ENCODE measurements around the gene EFNB2. TPM values are rescaled to one million over a fixed set of nuclear protein-coding genes. Genes with fewer than 3 reads are reported as not detected.

The EFNB2 gene
- total RNA-seq, 1 donor from 2014 or later: 42.1 TPM

GRCh38 chr13:106494506-106494905 lies 41.0 kb downstream of the EFNB2 start:
- DNase-seq (ENCODE audit: low read depth): no peak
- H3K36me3 ChIP-seq (ENCODE audit: control insufficient read depth, insufficient read depth, low read length): peaks cover 6% of the 10 kb centered on the region
- H3K4me3 ChIP-seq (ENCODE audit: low read depth, low read length): no peak overlapping the region
- TF ChIP-seq CTCF (IDR thresholded peaks at IDR 0.05; ENCODE audit: insufficient read depth, low read length, poor library complexity, severe bottlenecking): no peak
- no peaks in the 10 kb centered on the region for H3K27me3 ChIP-seq (ENCODE audit: control insufficient read depth, insufficient read depth, low read length)

GRCh38 chr13:106493533-106494220 lies 41.8 kb downstream of the EFNB2 start:
- Histone ChIP-seq H3K36me3 (ENCODE audit: control insufficient read depth, insufficient read depth, low read length) (peaks cover 6% of the 10 kb centered on the region), H3K27me3 (ENCODE audit: control insufficient read depth, insufficient read depth, low read length) (no peaks in the 10 kb centered on the region), H3K4me3 (ENCODE audit: low read depth, low read length) (no peak overlapping the region)
- no peak for DNase-seq (ENCODE audit: low read depth)
- no peak for TF ChIP-seq CTCF (IDR thresholded peaks at IDR 0.05; ENCODE audit: insufficient read depth, low read length, poor library complexity, severe bottlenecking)

- Histone ChIP-seq H3K27me3 (ENCODE audit: control insufficient read depth, insufficient read depth, low read length) (no peaks in the 10 kb centered on the region), H3K36me3 (ENCODE audit: control insufficient read depth, insufficient read depth, low read length) (peaks cover 6% of the 10 kb centered on the region), H3K4me3 (ENCODE audit: low read depth, low read length) (no peak overlapping the region)
- DNase-seq (ENCODE audit: low read depth): no peak
- TF ChIP-seq CTCF (IDR thresholded peaks at IDR 0.05; ENCODE audit: insufficient read depth, low read length, poor library complexity, severe bottlenecking): no peak
Measured at GRCh38 chr13:106492588-106493475, 42.6 kb downstream of the EFNB2 start.

- Histone ChIP-seq H3K27me3 (ENCODE audit: control insufficient read depth, insufficient read depth, low read length) (no peaks in the 10 kb centered on the region), H3K36me3 (ENCODE audit: control insufficient read depth, insufficient read depth, low read length) (peaks cover 6% of the 10 kb centered on the region), H3K4me3 (ENCODE audit: low read depth, low read length) (no peak overlapping the region)
- DNase-seq (ENCODE audit: low read depth): no peak
- TF ChIP-seq CTCF (IDR thresholded peaks at IDR 0.05; ENCODE audit: insufficient read depth, low read length, poor library complexity, severe bottlenecking): no peak
Measured at GRCh38 chr13:106491928-106492587, 43.4 kb downstream of the EFNB2 start.

GRCh38 chr13:106491463-106491862 lies 44.0 kb downstream of the EFNB2 start:
- TF ChIP-seq CTCF (IDR thresholded peaks at IDR 0.05; ENCODE audit: insufficient read depth, low read length, poor library complexity, severe bottlenecking): no peak
- Histone ChIP-seq H3K4me3 (ENCODE audit: low read depth, low read length) (no peak overlapping the region), H3K27me3 (ENCODE audit: control insufficient read depth, insufficient read depth, low read length) (no peaks in the 10 kb centered on the region), H3K36me3 (ENCODE audit: control insufficient read depth, insufficient read depth, low read length) (peaks cover 6% of the 10 kb centered on the region)
- no peak for DNase-seq (ENCODE audit: low read depth)
